Pancreas (tissue), 10 donors: ENCODE data around the gene TMEM131L. TPM values are rescaled to one million over a fixed set of nuclear protein-coding genes. Genes with fewer than 3 reads are reported as not detected.

Source experiments
- ATAC-seq, 4 donors: fragments of 200-7000 bp; cut with Tn5 transposase; one replicate each; pipeline versions ENCODE4 v1.8.0 to v1.9.1; 2020; ENCODE audit warnings: mild to moderate bottlenecking in 4 of 4, moderate library complexity in 4 of 4
- DNase-seq, 6 donors: peaks; one replicate each; pipeline ENCODE4 v3.0.0-alpha.2; 2020
- FAIRE-seq: peaks from 2 replicates; lab custom pipeline; 2012; peaks lifted over from hg19 to GRCh38; lab: Jason Lieb, UNC
- H3K27ac ChIP-seq, 4 donors: fragments of 200-600 bp; sonication (generic); 1 replicate in 3 of 4; 2 replicates in 1 of 4; pipeline versions ENCODE4 v1.5.0 to v1.8.0; 2020
- H3K27me3 ChIP-seq, 4 donors: fragments of 200-600 bp; one replicate each; pipeline ENCODE4 v1.8.0; 2021
- H3K36me3 ChIP-seq, 3 donors: fragments of 200-600 bp; sonication (generic) in 1 of 3; one replicate each; pipeline versions ENCODE4 v1.5.0 to v1.8.0; 2020 to 2021
- H3K4me1 ChIP-seq, 3 donors: fragments of 200-600 bp; one replicate each; pipeline ENCODE4 v1.8.0; 2021
- H3K4me3 ChIP-seq, 4 donors: fragments of 200-600 bp; sonication (generic) in 2 of 4; one replicate each; pipeline versions ENCODE4 v1.5.0 to v1.8.0; 2020 to 2021
- H3K9me3 ChIP-seq, 4 donors: fragments of 200-600 bp; one replicate each; pipeline ENCODE4 v1.8.0; 2021
- WGBS, 2 donors: extraction: QIAGEN DNeasy Blood & Tissue Kit; methylation state at CpG; one replicate each; pipeline ENCODE4 v1.1.7; 2013; 5-methylcytosine and 5-hydroxymethylcytosine counted together
- intact Hi-C, 3 donors: fragments of 100-400 bp; cut with DNase I; formaldehyde crosslinking; loops; one replicate each; pipeline versions ENCODE4 v1.11.1 to v1.14.2; 2022
- polyA plus RNA-seq, 2 donors: library from polyadenylated mRNA; stranded (reverse); fragments of 200-250 nt; gene quantifications; one replicate each; pipeline ENCODE4 v1.2.3, GENCODE V29; 2013
- total RNA-seq, 6 donors: library from RNA; stranded (reverse); fragmentation: NEBNext Ultra II Directional in 4 of 6; extraction: Animal tissue kit (Norgen Biotek cat#: 25700) in 4 of 6; gene quantifications; one replicate each; pipeline versions ENCODE4 v1.2.1 to v1.2.4, GENCODE V29; 2021 to 2023
- TF ChIP-seq, protein P1 (sequence below), 4 donors: fragments of 200-600 bp; sonication (generic) in 3 of 4; IDR thresholded peaks; one replicate each; pipeline versions ENCODE4 v1.5.0 to v1.8.0; 2021; ENCODE audit warnings: antibody characterized with exemption in 4 of 4
- donor health status: healthy with polysubstance abuse.
- donor health status: DM: no; HTN: no; CAD: no; lungs with moderate emphysema.
- donor health status: DM: no; HTN: no; CAD: no.
- donor health status: control.
- donor health status: control.
- donor health status: Bipolar disorder and iron deficiency.
- donor health status: DM: yes; HTN: yes; CAD: no.
- donor health status: DM: no; HTN: no; CAD: no.
- donor health status: DM: no; HTN: no; CAD: no.
- donor health status: DM: yes; HTN: yes; CAD: no.

TMEM131L gene
- total and polyA plus RNA-seq, 8 donors = 9.4 to 29.5 (median 20.1) TPM

DNA sequence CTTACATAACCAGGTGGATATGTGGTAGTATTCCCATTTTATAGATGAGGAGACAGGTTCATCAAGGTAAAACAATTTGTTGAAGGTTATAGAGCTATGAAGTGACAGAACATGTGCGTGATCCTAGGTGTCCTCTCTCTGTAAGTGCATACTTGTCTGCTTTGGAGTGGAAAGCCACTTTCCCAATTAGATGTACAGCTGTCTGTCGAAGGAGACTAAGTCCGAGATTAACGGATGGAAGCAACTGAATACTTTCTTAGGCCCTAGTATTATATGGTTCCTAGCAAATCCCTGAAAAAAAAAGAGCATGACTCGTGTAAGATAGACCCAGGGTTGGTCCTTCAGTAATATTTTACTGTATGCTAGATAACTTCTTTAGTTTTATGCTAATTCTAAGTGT, 19.7 kb downstream of the TMEM131L start:
- WGBS, 2 donors = 76 to 87% methylated on average over 5 of the region's 5 CpGs
- Histone ChIP-seq H3K36me3 (no peaks in the 10 kb centered on the region), H3K4me1 (peaks cover 14 to 46% (median 34%) of the 10 kb centered on the region in 3 donors), H3K4me3 (no peak overlapping the region), H3K27ac (peak overlapping the region in 2 of 4 donors; percentile 75 to 80), H3K27me3 (no peaks in the 10 kb centered on the region), H3K9me3 (no peaks in the 10 kb centered on the region)
- DNase-seq (no peak), ATAC-seq (no peak), FAIRE-seq (no peak)
- intact Hi-C loops = no loop called here
- TF ChIP-seq, protein P1, sequence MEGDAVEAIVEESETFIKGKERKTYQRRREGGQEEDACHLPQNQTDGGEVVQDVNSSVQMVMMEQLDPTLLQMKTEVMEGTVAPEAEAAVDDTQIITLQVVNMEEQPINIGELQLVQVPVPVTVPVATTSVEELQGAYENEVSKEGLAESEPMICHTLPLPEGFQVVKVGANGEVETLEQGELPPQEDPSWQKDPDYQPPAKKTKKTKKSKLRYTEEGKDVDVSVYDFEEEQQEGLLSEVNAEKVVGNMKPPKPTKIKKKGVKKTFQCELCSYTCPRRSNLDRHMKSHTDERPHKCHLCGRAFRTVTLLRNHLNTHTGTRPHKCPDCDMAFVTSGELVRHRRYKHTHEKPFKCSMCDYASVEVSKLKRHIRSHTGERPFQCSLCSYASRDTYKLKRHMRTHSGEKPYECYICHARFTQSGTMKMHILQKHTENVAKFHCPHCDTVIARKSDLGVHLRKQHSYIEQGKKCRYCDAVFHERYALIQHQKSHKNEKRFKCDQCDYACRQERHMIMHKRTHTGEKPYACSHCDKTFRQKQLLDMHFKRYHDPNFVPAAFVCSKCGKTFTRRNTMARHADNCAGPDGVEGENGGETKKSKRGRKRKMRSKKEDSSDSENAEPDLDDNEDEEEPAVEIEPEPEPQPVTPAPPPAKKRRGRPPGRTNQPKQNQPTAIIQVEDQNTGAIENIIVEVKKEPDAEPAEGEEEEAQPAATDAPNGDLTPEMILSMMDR (IDR thresholded peaks at IDR 0.05) = no peak

DNA sequence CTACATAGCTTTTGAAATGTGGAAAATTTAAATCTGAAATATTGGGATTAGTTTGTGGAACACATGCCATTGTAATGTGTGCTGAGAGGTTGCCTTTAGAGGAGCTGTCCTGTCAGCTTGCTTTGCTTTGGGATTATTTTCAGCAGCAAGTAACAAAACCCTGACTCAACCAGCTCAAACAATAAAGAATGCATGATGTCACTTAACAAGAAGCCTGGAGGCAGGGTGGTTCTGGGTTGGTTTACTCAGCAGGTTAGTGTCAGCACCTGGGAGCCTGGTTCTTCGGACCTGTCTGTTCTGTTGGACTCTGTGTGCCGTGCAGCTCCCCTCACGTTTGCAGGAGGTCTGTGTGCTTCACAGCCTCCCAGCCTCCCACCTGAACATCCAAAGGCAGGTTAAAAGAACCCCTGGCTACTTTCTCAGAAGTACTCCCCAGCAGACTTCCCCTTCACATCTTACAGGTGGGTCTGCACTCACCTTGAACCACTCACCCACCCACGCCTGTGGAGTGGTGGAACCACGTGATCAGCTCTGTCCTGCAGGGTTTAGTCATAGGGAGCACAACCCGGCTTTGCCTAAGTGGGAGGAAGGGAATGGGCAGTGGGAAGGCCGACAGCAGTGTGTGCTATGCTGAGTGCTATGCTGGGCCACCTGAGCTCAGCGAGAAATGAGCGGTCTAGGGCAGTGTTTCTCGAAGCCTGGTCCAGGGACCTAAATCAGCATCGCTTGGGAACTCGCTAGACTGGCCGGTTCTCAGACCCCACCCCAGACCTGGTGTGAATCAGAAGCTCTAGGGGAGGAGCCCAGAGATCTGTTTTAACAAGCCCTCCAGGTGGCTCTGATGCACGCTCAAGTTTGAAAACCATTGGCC, 20.4 kb downstream of the TMEM131L start:
- Histone ChIP-seq H3K27ac (peak overlapping the region in 2 of 4 donors; percentile 75 to 80), H3K4me3 (no peak overlapping the region), H3K27me3 (no peaks in the 10 kb centered on the region), H3K9me3 (no peaks in the 10 kb centered on the region), H3K4me1 (peaks cover 18 to 49% (median 34%) of the 10 kb centered on the region in 3 donors), H3K36me3 (no peaks in the 10 kb centered on the region)
- WGBS, 2 donors = 44 to 67% methylated on average over 14 of the region's 14 CpGs
- peak in 3 of 6 donors; percentile 45 to 57 (median 54) for DNase-seq
- no peak for FAIRE-seq
- intact Hi-C loops = no loop called here
- peak; percentile 71 to 81 (median 80) for ATAC-seq
- TF ChIP-seq, protein P1 (IDR thresholded peaks at IDR 0.05) = no peak

- Histone ChIP-seq H3K27me3 (no peaks in the 10 kb centered on the region), H3K4me3 (peak overlapping the region in 1 of 4 donors; percentile 1), H3K4me1 (peaks cover 18 to 49% (median 37%) of the 10 kb centered on the region in 3 donors), H3K36me3 (no peaks in the 10 kb centered on the region), H3K27ac (peak overlapping the region in 2 of 4 donors; percentile 75 to 80), H3K9me3 (no peaks in the 10 kb centered on the region)
- TF ChIP-seq, protein P1 (IDR thresholded peaks at IDR 0.05) = no peak
- ATAC-seq (peak in 3 of 4 donors; percentile 2 to 7 (median 5)), FAIRE-seq (no peak), DNase-seq (no peak)
- 79 to 82% methylated on average over 24 of the region's 24 CpGs for WGBS, 2 donors
- intact Hi-C loops = no loop called here
Observed at GRCh38 chr4:153488006-153488891, 22.1 kb downstream of the TMEM131L start.

DNA sequence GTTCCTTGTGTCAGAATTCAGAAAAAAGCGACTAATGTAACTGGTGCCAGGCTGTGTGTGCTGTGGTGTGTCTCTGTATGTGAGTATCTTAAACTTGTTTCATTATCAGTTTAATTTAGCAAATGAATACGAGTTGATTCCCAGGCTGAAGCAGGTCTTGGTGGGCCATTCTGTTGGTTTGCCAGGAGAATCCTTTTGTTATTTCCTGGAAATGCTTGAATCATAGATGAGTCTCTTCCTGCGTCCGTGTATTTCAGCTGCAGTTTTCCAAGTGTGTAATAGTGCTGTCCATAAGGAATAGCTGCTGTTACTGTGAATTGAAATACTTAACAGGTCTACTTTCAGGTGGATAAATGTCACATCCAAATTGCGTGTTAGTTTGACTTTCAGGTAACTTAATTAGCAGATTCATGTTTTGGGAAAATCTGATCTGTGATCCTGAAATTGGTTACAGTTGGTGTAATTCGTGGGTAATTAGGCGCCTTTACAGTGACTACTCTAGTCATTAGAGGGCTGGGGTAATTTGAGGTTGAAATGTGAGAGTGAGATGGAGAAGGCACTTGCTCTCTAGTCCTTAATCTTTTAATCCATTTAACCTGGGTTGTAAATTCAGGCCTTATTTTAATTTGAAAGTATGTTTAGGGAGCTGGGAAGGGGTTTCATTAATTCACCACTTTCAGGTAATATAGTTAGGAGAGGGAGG, 23.8 kb downstream of the TMEM131L start:
- intact Hi-C loops = no loop called here
- peaks cover 18 to 47% (median 24%) of the 10 kb centered on the region in 3 donors for H3K4me1 ChIP-seq
- H3K27ac ChIP-seq = no peak overlapping the region
- FAIRE-seq (no peak), DNase-seq (no peak), ATAC-seq (no peak)
- no peaks in the 10 kb centered on the region for H3K27me3 ChIP-seq
- H3K36me3 ChIP-seq = no peaks in the 10 kb centered on the region
- no peaks in the 10 kb centered on the region for H3K9me3 ChIP-seq
- H3K4me3 ChIP-seq = no peak overlapping the region
- TF ChIP-seq, protein P1 (IDR thresholded peaks at IDR 0.05) = no peak
- 82 to 86% methylated on average over 7 of the region's 7 CpGs for WGBS, 2 donors
